Thyroid gland (tissue), 4 donors: ENCODE results near the gene SFR1. TPM values are rescaled to one million over a fixed set of nuclear protein-coding genes. Genes with fewer than 3 reads are reported as not detected.

Source experiments
- DNase-seq, 2 donors: peaks; one replicate each; pipeline ENCODE4 v3.0.0-alpha.2; 2019
- H3K27ac ChIP-seq, 3 donors: fragments of 200-600 bp; sonication (generic); 1 replicate in 2 of 3; 2 replicates in 1 of 3; pipeline ENCODE4 v1.5.1; 2016 to 2019; ENCODE audit warnings: mild to moderate bottlenecking in 1 of 3, moderate library complexity in 1 of 3
- H3K27me3 ChIP-seq: fragments of 200-600 bp; sonication (generic); one replicate; pipeline ENCODE4 v1.5.1; 2019
- H3K36me3 ChIP-seq, 2 donors: fragments of 200-600 bp; sonication (generic); one replicate each; pipeline ENCODE4 v1.5.1; 2016 to 2019
- H3K4me1 ChIP-seq, 2 donors: fragments of 200-600 bp; sonication (generic); one replicate each; pipeline ENCODE4 v1.5.1; 2017 to 2019
- H3K4me3 ChIP-seq, 3 donors: fragments of 200-600 bp; sonication (generic); replicated peaks in 1 of 3; 1 replicate in 2 of 3; 2 replicates in 1 of 3; pipeline ENCODE4 v1.5.1; 2016; ENCODE audit warnings: mild to moderate bottlenecking in 1 of 3
- H3K9me3 ChIP-seq: fragments of 200-600 bp; sonication (generic); one replicate; pipeline ENCODE4 v1.5.1; 2017
- CTCF ChIP-seq, 6 experiments: fragments of 200-600 bp in 3 of 6; fragments of 450-650 bp in 3 of 6; sonication (generic) in 3 of 6; IDR thresholded peaks; one replicate each; pipeline ENCODE4 v1.5.1; 2016 to 2019; ENCODE audit warnings: antibody characterized with exemption in 6 of 6, mild to moderate bottlenecking in 2 of 6, inconsistent platforms in 1 of 6, moderate library complexity in 1 of 6
- POLR2A ChIP-seq, 2 donors: fragments of 450-650 bp; IDR thresholded peaks; one replicate each; pipeline ENCODE4 v1.6.1; 2017; ENCODE audit warnings: antibody characterized with exemption in 2 of 2, mild to moderate bottlenecking in 2 of 2, moderate library complexity in 1 of 2
- WGBS, 2 donors: methylation state at CpG; one replicate each; pipeline ENCODE4 v1.1.5; 2017; 5-methylcytosine and 5-hydroxymethylcytosine counted together
- intact Hi-C: fragments of 100-400 bp; cut with DNase I; formaldehyde crosslinking; loops from one replicate; pipeline ENCODE4 v1.15.1; 2023
- total RNA-seq, 4 donors: library from RNA; depleted of rRNA; stranded (reverse); fragments of >200 nt; gene quantifications; one replicate each; pipeline ENCODE4 v1.2.3, GENCODE V29; 2016

SFR1 gene
- total RNA-seq, 4 donors from 2014 or later = 4.5 to 12.1 (median 5.1) TPM

- intact Hi-C loops = no loop called here
- TF ChIP-seq POLR2A (IDR thresholded peaks at IDR 0.05) (no peak), CTCF (IDR thresholded peaks at IDR 0.05) (no peak)
- 83% methylated on average over 3 of the region's 3 CpGs for WGBS, 2 donors
Observed at GRCh38 chr10:104143829-104144228, 21.9 kb downstream of the SFR1 start.

GRCh38 chr10:104144931-104145330, 23.0 kb downstream of the SFR1 start:
- WGBS, 2 donors = 69 to 75% methylated on average over 4 of the region's 4 CpGs
- TF ChIP-seq CTCF (IDR thresholded peaks at IDR 0.05) = no peak
- no peak for TF ChIP-seq POLR2A (IDR thresholded peaks at IDR 0.05)
- DNase-seq = no peak
- H3K36me3 ChIP-seq = no peaks in the 10 kb centered on the region
- H3K27me3 ChIP-seq = no peaks in the 10 kb centered on the region
- H3K27ac ChIP-seq = no peak overlapping the region
- H3K9me3 ChIP-seq = no peaks in the 10 kb centered on the region
- H3K4me3 ChIP-seq = no peak overlapping the region
- intact Hi-C loops = no loop called here
- H3K4me1 ChIP-seq = peaks cover 0 to 2% of the 10 kb centered on the region in 2 donors

More at GRCh38 chr10:104143829-104144228, 21.9 kb downstream of the SFR1 start:
- peaks cover 0 to 2% of the 10 kb centered on the region in 2 donors for H3K4me1 ChIP-seq
- H3K36me3 ChIP-seq = no peaks in the 10 kb centered on the region
- H3K9me3 ChIP-seq = no peaks in the 10 kb centered on the region
- no peaks in the 10 kb centered on the region for H3K27me3 ChIP-seq
- H3K4me3 ChIP-seq = no peak overlapping the region
- H3K27ac ChIP-seq = no peak overlapping the region
- no peak for DNase-seq

GRCh38 chr10:104146882-104147281, 24.9 kb downstream of the SFR1 start:
- Histone ChIP-seq H3K27me3 (no peaks in the 10 kb centered on the region), H3K27ac (no peak overlapping the region), H3K36me3 (no peaks in the 10 kb centered on the region), H3K4me1 (peaks cover 0 to 2% of the 10 kb centered on the region in 2 donors), H3K9me3 (no peaks in the 10 kb centered on the region), H3K4me3 (no peak overlapping the region)
- no peak for TF ChIP-seq POLR2A (IDR thresholded peaks at IDR 0.05)
- TF ChIP-seq CTCF (IDR thresholded peaks at IDR 0.05) = no peak
- 86 to 87% methylated on average over 1 of the region's 1 CpG for WGBS, 2 donors
- intact Hi-C loops = no loop called here
- DNase-seq = no peak

- Histone ChIP-seq H3K27ac (no peak overlapping the region), H3K4me1 (no peaks in the 10 kb centered on the region), H3K4me3 (no peak overlapping the region), H3K36me3 (no peaks in the 10 kb centered on the region), H3K9me3 (no peaks in the 10 kb centered on the region), H3K27me3 (no peaks in the 10 kb centered on the region)
- TF ChIP-seq POLR2A (IDR thresholded peaks at IDR 0.05) (no peak), CTCF (IDR thresholded peaks at IDR 0.05) (no peak)
- intact Hi-C loops = no loop called here
- no peak for DNase-seq
Observed at GRCh38 chr10:104150139-104150538, 28.2 kb downstream of the SFR1 start.

GRCh38 chr10:104151737-104152136, 29.8 kb downstream of the SFR1 start:
- Histone ChIP-seq H3K36me3 (no peaks in the 10 kb centered on the region), H3K4me1 (no peaks in the 10 kb centered on the region), H3K27me3 (no peaks in the 10 kb centered on the region), H3K4me3 (no peak overlapping the region), H3K27ac (no peak overlapping the region), H3K9me3 (no peaks in the 10 kb centered on the region)
- TF ChIP-seq CTCF (IDR thresholded peaks at IDR 0.05) = no peak
- TF ChIP-seq POLR2A (IDR thresholded peaks at IDR 0.05) = no peak
- DNase-seq = no peak
- intact Hi-C loops = no loop called here
